ENCODE measurements around the gene PTPRN2.

PTPRN2 gene

DNA sequence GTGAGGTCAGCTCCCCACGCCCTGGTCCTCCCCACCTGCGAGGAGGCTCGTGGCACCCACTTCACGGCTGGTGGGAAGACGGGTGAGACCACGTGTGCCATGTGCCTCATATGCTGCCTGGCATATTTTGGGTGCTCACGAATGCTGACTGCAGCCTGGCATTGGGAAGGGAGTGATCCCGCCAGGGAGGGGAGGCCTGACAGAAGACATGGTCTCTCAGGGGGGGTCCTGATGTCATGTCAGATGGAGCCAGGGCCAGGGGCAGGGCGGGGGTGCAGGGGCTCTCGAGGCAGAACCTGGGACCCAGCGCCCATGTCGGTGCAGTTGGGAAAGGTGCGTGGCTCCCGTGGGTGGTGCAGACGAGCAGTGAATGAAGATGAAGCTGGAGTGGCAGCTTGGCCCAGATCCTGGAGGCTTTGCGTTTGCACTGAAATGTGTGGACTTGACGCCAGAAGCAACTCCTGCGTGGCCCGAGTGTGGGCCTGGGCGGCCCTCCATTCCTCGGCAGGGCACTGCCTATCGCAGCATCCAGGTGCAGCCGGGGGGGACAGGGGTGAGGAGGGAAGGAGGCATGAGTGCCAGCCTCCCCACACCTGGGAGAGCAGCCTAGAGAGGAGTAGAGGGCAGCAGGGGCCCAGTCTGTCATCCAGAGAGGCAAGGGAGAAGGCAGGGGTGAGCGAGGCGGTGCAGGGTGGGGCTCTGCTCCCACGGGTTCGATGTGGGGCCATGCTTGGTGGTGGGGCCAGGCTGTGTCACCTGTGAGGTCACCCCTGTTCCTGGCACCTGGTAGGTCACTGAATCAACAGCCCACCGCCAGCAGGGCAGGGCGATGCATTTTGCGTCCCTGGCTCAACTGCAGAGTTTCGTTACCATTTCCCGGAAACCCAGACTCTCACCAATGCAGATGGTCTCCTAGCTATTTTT, 865.2 kb downstream of the PTPRN2 start:
- no peak for DNase-seq

DNA sequence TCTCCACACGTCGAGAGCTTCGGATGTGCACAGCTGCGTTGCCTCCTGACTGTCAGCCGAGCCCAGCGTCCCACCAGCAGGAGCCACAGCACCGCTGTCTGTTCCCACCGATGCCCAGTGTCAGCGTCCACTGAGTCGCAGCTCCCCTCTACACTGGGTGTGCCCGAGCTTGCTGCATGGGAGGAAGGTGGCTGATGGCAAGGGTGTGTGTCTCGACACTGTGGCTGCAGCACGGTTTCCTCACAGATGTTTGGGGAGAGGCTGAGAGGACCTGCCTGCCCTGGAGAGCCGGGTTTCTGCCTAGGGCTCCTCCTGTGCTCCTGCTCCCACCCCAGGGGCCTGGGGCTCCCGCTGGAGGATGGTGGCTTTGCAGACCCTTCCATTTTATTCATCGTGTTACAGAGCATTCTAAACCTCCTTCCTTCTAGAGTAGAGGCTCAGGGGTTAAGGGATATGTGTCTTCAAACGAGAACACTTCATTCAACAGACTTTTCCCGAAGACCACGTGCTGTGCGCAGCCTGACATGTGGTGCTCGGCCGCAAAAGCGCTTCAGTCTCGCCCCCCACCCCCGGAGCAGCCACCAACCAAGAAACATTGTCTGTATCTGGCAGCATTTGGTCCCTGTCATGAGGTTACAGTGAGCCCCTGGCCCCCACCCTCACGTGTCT, 866.0 kb downstream of the PTPRN2 start:
- DNase-seq = no peak

DNA sequence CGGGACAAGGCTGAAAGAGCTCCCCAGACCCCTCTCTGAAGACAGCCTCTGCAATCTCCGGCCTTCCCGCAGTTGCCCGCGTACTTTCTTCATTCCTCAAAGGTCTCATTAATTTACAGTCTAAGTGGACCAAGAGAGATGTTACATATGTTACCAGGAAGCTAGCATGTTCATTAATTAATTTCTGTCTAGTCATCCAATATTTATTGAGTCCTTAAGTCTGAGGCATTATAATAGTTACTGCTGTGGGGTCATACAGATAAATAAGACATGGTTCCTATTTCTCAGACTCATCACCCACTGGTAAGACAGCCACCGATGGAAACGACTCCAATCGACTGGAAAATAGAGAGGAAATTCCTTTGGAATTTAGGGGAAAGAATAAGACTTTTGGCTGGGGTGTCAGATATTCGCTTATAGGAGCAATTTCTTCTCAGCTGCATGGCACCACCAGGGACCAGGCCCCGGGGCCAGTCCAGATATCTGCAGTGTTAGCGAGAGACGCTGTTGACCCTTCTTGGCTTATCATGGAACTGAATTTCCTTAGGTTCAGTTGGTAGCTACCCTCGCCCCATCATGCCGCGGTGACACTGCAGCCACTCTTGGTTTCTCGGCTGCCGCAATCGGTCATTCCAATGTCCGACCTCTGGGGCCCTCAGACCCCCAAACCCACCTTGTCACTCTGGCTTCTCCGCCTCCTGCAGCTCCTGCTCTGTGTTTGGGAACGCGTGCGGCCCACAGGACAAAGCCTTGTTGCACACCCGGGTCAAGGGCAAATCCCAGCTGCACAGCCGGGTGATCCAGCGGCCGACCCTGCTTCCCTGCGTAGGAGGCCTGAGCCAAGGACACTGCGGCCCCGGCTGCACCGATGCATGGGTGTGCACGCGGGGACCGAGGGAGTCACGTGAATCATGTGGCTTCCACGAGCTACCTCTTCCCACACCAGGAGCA, 867.6 kb downstream of the PTPRN2 start:
- no peak for DNase-seq

DNA sequence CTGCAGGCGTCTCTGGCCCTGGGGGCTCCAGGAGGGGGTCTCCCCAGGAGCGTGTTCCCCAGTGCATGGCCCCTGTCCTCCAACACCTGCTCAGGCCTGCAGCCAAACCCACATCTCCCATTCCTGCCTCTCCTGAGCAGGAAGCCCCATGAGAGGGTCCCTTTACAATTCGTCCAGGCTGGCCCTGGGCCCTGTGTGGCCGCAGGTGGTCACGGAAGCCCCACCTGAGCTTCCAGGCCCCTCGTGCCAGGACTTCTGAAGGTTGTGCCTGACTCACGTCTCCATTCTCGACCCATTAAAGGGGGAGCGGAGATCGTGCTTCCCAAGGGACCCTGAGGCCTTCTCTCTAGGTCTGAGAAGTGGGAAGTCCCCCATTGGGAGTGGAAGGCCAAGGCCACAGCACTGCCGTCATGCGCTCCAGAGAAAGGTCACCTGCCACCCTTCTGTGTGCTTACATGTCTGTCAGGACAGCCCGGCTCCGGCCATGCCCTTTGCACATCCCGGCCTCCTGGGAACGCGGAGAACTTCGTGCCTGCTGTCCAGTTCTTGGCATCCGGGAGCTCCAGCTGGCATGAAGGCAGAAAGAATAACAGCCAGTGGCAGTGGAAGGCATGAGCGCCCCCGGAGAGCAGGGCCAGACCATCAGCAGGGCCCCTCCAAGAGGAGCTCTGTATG, 868.5 kb downstream of the PTPRN2 start:
- DNase-seq = no peak

DNA sequence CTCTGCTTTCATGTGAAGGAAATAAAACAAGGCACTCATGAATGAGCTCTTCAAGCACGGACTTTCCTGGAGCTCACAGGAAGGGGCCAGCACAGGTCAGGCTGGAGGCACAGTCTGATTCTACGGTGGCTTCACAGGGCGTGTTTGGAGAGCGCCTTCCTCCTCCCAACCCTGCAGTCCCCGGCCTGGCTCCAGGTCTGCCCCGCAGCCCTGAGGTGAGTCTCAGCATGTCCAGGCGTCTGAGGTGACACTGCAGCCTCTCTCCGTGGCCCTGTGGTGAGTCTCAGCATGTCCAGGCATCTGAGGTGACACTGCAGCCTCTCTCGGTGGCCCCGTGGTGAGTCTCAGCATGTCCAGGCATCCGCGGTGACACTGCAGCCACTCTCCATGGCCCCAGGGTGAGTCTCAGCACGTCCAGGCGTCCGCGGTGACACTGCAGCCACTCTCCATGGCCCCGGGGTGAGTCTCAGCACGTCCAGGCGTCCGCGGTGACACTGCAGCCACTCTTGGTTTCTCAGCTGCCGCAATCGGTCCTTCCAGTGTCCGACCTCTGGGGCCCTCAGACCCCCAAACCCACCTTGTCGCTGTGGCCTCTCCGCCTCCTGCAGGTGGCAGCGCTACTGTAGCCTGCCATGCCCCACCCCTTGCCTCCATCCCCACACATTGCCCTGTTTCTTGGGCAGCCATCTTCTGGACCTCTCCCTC, 869.2 kb downstream of the PTPRN2 start:
- DNase-seq = no peak

DNA sequence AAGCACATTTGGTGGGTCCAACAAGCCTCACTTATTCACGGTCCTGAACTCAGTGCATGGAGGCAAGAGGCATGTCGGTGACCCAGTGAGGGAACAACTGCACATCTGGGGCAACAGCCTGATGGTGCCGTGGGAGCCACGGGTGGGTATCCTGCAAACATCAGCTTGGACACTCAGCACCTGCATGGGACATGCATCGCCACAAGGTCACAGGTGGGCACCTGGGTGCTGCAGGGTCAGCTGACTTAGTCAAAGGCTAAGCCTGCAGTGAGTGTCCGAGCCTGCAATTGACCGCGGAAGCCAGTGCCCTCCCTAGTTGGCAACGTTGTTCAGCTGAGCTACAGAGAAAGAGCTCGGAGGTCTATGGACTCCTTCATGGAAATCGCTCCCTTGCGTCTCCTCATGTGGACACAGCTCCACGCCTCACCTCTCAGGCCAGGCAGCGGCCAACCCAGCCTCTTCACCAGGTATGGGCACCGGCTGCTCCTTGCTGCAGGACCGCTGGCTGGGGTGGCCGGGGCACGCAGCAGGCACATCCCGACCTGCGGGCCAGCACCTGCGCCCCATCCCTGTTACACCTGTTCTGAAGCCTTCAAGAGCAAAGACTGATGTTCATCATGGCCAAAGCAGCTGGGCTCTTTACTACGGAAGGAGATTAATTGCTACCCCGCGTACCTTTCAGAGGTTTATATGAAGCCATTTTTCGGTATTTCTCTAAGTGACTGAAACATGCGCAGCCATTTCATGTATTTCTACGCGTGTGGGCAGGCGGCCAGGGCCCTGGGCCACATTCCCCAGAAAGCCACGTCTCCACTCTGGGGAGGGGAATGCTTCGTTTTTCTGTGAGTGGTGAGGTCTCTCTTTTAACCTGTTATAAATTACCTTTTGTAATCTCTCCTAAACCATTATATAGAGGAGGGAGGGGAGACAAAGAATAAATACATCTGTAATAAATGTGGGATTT, 870.1 kb downstream of the PTPRN2 start:
- no peak for DNase-seq

DNA sequence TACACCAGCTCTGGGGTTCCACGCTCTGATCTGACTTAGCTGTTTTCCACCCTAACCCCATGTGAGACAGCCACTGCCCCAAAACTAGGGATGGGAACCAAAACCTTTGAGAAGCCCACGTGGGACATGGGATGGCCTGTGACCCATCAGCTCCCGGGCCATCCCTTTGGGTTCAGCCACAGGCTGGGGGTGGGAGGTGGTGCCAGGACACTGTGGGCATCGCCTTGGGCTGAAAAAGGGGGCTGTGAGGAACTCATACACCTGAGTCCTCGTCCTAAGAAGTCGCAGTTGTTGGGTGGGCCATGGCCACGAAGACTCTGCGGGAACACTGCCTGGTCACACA, 871.7 kb downstream of the PTPRN2 start:
- DNase-seq = no peak

DNA sequence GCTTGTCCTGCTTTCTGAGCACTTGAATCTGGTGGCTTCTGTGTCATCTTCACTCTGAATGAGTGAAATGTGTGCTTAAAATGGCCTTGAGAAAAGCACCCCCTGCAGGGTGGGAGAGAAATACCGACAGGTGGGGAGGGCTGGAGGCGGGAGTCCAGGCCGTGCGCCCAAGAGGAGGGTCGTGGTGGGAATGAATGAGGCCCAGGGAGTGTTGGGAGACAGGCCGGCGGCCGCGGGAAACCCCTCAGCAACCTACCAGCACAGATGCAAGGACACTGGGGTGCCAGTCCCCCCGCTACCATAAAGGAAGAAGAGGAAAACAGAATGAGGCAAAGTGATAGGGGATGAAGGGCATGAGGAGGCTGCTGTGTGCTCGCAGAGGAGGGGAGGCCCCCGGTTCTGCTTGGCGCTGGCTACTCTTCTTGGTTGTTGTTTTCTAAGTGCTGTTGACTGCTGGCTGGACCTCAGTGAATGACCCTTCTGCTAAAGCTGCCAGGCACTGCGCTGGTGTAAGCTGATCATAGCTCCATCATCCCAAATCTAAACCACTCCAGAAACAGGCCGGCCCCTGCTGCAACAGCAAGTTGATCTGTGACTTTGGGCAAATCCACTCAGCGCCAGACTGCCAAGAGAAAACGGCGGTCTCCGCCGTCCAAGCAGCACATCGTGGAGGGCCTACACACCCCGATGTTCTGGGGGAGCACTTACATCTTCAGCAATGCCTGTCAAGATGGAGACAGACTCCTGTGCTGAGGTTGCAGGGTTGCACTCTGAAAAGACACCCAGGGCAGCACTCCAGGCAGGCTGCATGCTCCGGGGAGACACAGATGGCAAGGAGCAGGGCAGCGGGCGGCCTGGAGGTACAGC, 872.3 kb downstream of the PTPRN2 start:
- no peak for DNase-seq

DNA sequence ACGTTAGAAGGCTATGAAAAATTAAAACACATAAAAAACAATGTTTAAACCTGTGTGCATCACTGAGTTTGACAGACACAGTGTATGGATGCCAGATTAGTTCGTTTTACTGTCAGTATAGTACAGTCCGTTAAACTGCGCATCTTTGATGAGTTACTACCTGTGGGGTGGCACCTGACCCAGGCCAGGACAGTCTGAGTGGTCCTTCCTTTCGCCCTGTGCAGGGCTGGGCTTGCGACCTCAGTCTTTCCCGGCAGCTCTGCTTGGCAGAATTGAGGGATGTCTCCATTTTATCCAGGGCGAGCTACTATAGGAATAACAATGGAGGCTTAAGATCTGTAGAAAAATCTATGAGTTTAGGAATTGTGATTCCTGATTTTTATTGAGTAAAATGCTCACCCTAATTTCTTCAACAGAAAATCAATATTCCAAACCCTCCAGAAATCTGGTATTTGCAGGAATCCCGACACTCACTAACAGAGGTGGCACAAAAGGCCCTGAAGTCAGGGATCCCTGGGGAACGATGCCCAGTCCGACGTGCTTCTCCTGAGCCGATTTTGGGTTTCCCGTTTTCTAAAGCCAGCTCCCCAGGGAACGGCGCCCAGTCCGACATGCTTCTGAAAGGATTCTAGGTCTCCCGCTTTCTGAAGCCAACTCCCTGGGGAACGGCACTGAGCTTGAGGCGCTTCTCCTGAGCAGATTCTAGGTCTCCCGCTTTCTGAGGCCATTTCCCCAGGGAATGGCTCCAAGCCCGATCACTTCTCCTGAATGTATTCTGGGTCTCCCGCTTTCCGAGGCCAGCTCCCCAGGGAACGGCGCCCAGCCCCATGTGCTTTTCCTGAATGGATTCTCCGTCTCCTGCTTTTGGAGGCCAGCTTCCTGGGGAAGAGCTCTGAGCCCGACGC, 873.2 kb downstream of the PTPRN2 start:
- no peak for DNase-seq

DNA sequence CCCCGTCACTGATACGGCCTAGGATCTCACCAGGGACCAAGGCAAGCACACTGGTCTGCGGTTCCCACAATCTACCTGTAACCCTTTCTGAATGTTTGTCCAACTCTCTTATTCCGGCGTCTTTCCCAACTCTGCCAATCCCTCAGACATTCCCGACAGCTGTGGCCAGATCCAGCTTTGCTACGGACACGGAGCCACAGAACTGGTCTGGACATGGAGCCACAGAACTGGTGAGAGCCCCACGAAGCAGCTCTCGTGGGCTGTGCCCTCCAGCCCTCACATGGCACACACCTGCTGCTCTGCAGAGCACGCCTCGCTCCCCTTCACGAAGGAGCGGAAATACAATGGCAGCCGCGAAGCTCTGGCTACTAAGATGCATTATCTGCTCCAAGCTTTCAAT, 874.0 kb downstream of the PTPRN2 start:
- no peak for DNase-seq

DNA sequence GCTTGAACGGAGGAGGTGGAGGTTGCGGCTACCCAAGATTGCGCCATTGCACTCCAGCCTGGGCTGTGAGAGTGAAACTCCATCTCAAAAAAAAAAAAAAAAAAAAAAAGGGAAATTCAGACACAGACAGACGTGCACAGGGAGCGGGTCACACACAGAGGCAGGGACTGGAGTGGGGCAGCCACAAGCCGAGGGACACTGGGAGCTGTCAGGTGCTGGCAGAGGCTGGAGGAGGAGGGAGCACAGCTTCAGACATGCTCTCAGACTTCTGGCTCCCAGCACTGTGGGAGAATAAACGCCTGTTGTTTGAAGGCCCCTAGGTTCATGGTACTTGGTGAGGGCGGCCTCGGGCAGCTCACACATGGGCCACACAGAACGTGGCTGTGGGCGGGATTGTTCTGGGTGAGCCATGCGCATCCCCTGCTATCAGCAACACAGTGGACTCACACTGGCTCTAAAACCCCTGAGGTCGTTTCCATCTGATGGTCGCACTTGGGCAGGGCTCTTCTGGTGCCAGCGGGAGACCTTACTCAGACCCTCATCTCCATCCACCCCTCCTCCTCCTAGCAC, 874.9 kb downstream of the PTPRN2 start:
- DNase-seq = no peak

DNA sequence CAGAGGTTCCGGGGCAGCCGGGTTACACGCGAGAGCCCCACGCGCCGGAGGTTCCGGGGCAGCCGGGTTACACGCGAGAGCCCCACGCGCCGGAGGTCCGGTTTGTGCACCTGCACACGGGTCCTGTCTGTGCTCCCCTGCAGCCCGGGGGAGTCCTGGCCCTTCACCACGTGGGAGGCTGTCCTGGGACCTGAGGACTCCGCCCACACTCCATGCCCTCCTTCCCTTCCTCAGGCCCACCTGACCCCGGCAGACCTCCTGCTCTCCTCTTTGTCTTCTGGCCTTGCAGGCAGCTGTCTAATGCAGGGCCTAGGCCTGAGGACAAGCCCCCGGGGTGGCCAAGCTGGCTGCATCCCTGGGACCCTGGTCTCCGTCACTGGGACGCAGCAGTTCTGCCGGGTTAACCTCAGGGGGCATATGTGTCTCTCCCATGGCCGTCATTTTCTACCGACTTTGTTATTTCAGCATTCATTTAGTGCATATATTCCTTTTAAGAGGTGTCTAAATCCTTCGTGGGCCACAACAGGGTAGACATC, 876.2 kb downstream of the PTPRN2 start:
- no peak for DNase-seq

DNA sequence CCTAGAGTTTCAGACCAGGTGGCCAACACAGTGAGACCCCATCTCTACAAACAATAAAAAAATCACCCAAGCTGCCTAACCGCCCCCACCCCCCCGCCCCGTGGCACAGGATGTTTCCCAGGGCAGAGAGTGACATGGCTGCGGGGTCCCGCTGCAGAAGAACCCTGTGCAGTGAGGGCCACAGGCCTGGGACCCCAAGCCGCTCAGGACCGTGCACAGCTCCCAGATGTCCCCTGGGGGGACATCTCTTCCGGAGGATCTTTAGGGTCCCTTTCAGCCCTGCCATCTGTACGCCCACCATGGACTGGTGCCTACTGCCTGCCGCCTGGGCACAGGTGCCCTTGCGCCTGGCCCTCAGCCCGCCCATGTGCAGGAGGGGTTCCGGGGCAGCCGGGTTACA, 877.2 kb downstream of the PTPRN2 start:
- no peak for DNase-seq

DNA sequence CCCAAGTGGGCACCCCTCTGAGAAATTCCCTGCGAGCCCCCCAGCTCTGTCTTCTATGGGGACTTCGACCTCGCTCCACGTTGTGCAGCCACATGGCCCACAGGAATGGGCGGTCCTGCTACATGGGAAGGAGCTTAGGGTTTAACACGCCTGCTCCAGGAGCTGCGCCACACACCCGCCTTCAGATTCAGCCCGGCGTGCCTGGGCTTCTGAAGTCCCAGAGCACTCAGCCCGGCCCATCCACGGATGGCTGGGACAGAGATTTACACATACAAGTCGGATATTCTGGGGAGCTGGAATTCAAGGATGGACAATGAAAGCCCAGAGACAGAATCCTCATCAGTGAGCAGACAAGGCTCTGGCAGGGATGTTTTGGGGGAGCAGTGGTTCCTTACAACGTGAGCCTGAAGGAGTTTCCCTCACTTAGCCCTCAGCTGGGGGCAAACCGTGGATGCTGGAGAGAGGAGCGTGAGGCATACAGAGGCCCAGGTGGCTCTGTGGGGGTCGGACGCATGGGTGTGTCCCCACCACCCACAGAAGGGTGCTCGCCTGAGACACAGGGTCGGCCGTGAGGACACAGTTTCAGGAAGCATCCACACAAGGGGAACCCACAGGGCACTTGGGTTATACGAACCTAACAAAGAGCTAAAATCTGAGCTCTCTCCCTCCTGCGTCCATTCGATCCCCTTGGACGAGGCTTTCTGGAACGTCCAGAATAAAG, 877.9 kb downstream of the PTPRN2 start:
- DNase-seq = no peak

DNA sequence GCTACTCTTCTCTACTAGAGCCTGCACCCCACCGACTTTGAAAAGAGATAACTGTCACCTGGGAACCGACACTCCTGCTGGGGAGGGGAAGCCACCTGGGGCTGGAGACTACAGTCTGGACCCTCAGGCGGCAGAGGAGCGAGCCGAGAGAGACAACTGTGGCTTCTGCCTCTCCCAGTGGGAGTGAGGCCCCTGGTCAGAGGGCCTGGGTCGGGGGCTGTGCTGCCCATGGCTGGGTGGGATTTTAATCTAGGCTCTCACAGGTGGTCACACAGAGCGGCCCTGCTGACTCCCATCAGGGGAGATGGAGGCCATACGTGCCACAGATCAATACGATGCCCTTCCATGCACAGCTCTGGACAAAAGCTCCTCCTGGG, 878.7 kb downstream of the PTPRN2 start:
- no peak for DNase-seq

DNA sequence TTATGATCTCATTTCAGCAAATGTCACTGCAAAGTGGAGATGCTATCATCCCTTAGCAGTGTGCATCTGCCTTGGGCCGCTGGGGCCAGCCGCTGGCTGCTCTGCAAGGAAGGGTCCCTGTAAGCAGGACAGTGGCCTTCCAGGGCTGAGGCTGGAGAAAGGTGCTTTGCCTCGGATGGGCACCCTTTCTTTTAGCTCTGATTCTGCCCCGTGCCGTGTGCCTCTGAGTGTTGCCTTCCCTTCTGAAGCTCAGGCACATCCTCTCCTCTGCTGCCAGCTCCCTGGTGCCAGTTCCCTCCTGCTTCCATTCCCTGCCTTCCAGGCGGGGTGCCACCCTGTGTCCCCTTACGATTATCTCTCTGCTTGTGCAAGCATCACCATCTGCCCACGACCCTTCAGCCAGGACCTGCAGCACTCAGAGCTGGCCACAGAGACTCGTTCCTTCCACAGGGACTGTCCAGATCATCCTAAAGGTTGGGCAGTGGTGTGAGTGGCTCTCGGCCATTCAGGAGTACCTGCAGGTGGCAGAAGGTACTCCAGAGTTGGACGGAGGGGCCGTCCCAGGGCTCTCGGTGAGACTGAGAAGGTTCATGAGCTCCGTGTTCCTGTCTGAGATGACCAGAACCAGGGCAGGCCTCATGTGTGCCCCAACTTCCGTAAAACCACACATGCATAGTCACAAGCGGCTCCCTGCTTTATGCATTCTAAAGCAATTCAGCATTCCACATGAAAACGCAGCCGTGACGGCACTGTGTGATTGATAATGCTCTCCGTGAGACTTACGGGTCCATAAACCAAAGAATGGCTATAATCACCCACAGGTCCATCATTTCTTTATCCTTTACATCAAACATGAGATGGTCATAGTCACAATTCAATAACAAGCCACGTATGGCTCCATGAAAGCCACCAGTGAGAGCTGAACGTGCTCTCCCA, 879.4 kb downstream of the PTPRN2 start:
- no peak for DNase-seq
